ENCODE measurements around the gene PTPRN2.
"Not testable (repeated sequence)": the region's sequence is repeated elsewhere in the genome, so short reads cannot be mapped to it uniquely, and the experiment has no call there.

PTPRN2 gene

GRCh38 chr7:157730614-157731013 is 857.0 kb downstream of the PTPRN2 start:
- no peak for DNase-seq

GRCh38 chr7:157729566-157729965 is 858.1 kb downstream of the PTPRN2 start:
- DNase-seq, result no peak

GRCh38 chr7:157727964-157728615 is 859.5 kb downstream of the PTPRN2 start:
- DNase-seq, result no peak

DNA sequence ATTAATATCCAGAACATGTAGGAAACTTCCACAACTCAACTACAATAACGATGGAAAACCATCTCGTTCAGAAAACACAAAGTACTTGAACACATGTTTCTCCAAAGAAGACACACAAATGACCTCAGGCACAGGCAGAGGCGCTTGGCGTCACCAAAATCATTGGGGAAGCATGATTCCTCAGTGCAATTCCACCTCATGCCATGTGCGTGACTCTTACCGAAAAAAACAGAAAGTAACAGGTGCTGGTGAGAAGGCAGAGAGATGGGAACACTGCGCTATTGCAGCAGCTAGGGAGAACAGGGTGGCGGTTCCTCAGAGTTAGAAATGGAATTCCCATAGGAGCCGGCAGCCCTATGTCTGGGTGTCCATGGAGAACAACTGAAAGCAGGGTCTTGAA is 860.9 kb downstream of the PTPRN2 start:
- no peak for DNase-seq

DNA sequence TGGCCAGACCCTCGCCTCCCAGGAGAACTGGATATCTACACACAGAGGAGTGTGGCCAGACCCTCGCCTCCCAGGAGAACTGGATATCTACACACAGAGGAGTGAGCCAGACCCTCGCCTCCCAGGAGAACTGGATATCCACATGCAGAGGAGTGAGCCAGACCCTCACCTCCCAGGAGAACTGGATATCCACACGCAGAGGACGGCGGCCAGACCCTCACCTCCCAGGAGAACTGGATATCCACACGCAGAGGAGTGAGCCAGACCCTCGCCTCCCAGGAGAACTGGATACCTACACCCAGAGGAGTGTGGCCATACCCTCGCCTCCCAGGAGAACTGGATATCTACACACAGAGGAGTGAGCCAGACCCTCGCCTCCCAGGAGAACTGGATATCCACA is 862.3 kb downstream of the PTPRN2 start:
- not testable (repeated sequence) for DNase-seq

GRCh38 chr7:157723205-157723604 is 864.4 kb downstream of the PTPRN2 start:
- no peak for DNase-seq

GRCh38 chr7:157722137-157723060 is 865.2 kb downstream of the PTPRN2 start:
- no peak for DNase-seq

GRCh38 chr7:157721468-157722136 is 866.0 kb downstream of the PTPRN2 start:
- no peak for DNase-seq

- no peak for DNase-seq
Observed at GRCh38 chr7:157719705-157720655, 867.6 kb downstream of the PTPRN2 start.

- no peak for DNase-seq
Observed at GRCh38 chr7:157719008-157719682, 868.5 kb downstream of the PTPRN2 start.

GRCh38 chr7:157718303-157719007 is 869.2 kb downstream of the PTPRN2 start:
- no peak for DNase-seq

- no peak for DNase-seq
Observed at GRCh38 chr7:157717211-157718174, 870.1 kb downstream of the PTPRN2 start.

- DNase-seq, result no peak
Observed at GRCh38 chr7:157715938-157716280, 871.7 kb downstream of the PTPRN2 start.

GRCh38 chr7:157715071-157715937 is 872.3 kb downstream of the PTPRN2 start:
- no peak for DNase-seq

- no peak for DNase-seq
Observed at GRCh38 chr7:157714166-157715070, 873.2 kb downstream of the PTPRN2 start.

- no peak for DNase-seq
Observed at GRCh38 chr7:157713591-157713990, 874.0 kb downstream of the PTPRN2 start.

- no peak for DNase-seq
Observed at GRCh38 chr7:157712666-157713235, 874.9 kb downstream of the PTPRN2 start.
